Measurements from ENCODE around the gene PLTP.

Gene PLTP

DNA sequence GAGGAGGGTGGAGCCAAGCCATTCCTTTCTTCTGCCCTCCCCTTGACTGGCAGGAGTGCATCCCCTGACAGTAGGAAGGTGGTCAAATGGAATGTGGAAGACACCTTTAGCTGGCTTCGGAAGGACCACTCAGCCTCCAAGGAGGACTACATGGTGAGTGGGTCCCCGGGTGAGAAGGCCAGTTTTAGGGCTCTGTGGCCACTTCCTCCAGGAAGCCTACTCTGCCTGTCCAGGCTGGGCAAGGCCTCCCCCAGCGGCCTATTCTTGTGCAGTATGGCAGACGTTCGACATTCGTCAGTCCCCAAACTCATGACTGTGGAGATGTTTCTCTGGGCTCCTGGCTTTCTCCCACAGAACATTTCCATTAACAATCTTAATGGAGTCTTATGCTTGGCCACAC, 31.7 kb upstream of the PLTP start:
- TF ChIP-seq SIN3A (IDR thresholded peaks at IDR 0.05; ENCODE audit: borderline replicate concordance, insufficient read depth, low read length) (no peak), FOXP2 (optimal IDR thresholded peaks at IDR 0.05; ENCODE audit: borderline replicate concordance, extremely low read depth, extremely low read length, insufficient read depth) (no peak), POLR2AphosphoS5 (IDR thresholded peaks at IDR 0.05; ENCODE audit: low read depth, low read length) (no peak), TAF1 (IDR thresholded peaks at IDR 0.05; ENCODE audit: borderline replicate concordance, insufficient read depth, low read length) (no peak)
- TF ChIP-seq, protein P1, sequence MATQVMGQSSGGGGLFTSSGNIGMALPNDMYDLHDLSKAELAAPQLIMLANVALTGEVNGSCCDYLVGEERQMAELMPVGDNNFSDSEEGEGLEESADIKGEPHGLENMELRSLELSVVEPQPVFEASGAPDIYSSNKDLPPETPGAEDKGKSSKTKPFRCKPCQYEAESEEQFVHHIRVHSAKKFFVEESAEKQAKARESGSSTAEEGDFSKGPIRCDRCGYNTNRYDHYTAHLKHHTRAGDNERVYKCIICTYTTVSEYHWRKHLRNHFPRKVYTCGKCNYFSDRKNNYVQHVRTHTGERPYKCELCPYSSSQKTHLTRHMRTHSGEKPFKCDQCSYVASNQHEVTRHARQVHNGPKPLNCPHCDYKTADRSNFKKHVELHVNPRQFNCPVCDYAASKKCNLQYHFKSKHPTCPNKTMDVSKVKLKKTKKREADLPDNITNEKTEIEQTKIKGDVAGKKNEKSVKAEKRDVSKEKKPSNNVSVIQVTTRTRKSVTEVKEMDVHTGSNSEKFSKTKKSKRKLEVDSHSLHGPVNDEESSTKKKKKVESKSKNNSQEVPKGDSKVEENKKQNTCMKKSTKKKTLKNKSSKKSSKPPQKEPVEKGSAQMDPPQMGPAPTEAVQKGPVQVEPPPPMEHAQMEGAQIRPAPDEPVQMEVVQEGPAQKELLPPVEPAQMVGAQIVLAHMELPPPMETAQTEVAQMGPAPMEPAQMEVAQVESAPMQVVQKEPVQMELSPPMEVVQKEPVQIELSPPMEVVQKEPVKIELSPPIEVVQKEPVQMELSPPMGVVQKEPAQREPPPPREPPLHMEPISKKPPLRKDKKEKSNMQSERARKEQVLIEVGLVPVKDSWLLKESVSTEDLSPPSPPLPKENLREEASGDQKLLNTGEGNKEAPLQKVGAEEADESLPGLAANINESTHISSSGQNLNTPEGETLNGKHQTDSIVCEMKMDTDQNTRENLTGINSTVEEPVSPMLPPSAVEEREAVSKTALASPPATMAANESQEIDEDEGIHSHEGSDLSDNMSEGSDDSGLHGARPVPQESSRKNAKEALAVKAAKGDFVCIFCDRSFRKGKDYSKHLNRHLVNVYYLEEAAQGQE (IDR thresholded peaks at IDR 0.05; ENCODE audit: insufficient read depth in 1 of 2, low read depth in 2 of 2, low read length in 2 of 2), result no peak

DNA sequence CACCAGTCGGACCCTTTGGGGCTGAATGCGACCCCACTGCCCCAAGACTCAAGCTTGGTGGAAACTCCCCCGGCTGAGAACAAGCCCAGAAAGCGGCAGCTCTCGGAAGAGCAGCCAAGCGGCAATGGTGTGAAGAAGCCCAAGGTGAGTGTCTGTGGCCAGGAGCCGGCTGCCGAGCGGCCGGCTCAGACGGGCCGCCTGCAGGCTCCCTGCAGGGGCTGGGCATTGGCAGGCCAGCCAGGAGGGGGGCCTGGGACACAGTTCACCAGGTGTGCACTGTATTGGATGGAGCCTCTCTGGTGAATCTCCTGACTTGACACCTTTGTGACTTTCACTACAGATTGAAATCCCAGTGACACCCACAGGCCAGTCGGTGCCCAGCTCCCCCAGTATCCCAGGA, 28.5 kb upstream of the PLTP start:
- TF ChIP-seq FOXP2 (optimal IDR thresholded peaks at IDR 0.05; ENCODE audit: borderline replicate concordance, extremely low read depth, extremely low read length, insufficient read depth) (no peak), TAF1 (IDR thresholded peaks at IDR 0.05; ENCODE audit: borderline replicate concordance, insufficient read depth, low read length) (no peak), POLR2AphosphoS5 (IDR thresholded peaks at IDR 0.05; ENCODE audit: low read depth, low read length) (no peak), SIN3A (IDR thresholded peaks at IDR 0.05; ENCODE audit: borderline replicate concordance, insufficient read depth, low read length) (no peak)
- TF ChIP-seq, protein P1 (IDR thresholded peaks at IDR 0.05; ENCODE audit: insufficient read depth in 1 of 2, low read depth in 2 of 2, low read length in 2 of 2), result no peak

DNA sequence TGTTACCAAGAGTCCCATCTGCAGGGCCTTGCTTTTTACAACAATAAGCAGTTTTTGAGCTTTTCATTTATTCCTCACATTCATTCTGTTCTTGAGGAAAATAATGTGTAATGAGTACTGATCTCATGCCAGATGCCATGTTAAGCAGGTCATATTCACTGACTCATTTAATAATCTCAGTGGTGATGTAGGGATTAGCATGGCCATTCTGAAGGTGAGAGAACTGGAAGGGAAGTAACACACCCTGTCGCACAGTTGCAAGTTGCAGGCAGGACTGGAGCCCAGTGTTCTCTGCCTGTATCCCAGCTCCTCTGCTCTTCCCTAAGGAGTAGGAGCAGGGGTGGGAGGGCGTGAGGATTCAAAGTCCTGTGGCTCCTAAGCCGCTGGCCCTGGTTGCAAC, 28.1 kb upstream of the PLTP start:
- TF ChIP-seq, protein P1 (IDR thresholded peaks at IDR 0.05; ENCODE audit: insufficient read depth in 1 of 2, low read depth in 2 of 2, low read length in 2 of 2), result no peak
- no peak for TF ChIP-seq TAF1 (IDR thresholded peaks at IDR 0.05; ENCODE audit: borderline replicate concordance, insufficient read depth, low read length)
- no peak for TF ChIP-seq POLR2AphosphoS5 (IDR thresholded peaks at IDR 0.05; ENCODE audit: low read depth, low read length)
- no peak for TF ChIP-seq FOXP2 (optimal IDR thresholded peaks at IDR 0.05; ENCODE audit: borderline replicate concordance, extremely low read depth, extremely low read length, insufficient read depth)
- TF ChIP-seq SIN3A (IDR thresholded peaks at IDR 0.05; ENCODE audit: borderline replicate concordance, insufficient read depth, low read length), result no peak

DNA sequence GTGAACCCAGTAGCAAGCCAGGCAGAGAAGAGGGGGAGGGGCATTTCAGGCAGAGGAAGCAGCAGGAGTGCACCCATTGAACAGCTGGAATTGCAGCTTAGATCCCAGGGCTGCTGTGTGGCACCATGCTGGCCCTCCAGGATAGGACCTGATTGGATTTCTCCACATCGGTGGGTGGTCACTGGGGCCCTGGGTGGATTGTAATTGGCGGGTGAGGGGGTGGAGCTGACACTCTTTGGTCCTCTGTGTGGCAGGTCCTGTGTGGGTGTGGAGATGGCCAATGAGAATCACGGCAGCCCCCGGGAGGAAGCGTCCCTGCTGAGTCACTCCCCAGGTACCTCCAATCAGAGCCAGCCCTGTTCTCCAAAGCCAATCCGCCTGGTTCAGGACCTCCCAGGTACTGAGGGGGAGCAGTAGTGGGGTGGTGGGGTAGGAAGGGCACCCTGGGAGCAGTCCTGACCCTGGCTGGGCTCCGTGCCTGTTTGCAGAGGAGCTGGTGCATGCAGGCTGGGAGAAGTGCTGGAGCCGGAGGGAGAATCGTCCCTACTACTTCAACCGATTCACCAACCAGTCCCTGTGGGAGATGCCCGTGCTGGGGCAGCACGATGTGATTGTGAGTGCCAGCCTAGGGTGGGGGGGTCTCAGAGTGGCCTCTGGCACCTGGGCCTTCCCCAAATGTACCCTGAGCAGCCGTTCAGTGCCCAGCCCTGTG, 26.9 kb upstream of the PLTP start:
- TF ChIP-seq POLR2AphosphoS5 (IDR thresholded peaks at IDR 0.05; ENCODE audit: low read depth, low read length) (no peak), TAF1 (IDR thresholded peaks at IDR 0.05; ENCODE audit: borderline replicate concordance, insufficient read depth, low read length) (no peak), FOXP2 (optimal IDR thresholded peaks at IDR 0.05; ENCODE audit: borderline replicate concordance, extremely low read depth, extremely low read length, insufficient read depth) (no peak), SIN3A (IDR thresholded peaks at IDR 0.05; ENCODE audit: borderline replicate concordance, insufficient read depth, low read length) (no peak)
- TF ChIP-seq, protein P1 (IDR thresholded peaks at IDR 0.05; ENCODE audit: insufficient read depth in 1 of 2, low read depth in 2 of 2, low read length in 2 of 2), result no peak
